Activated B cell treated with CpG ODN at 0.5 μM for 24 hours (primary cell): ENCODE measurements around the gene KHDC4. TPM values are rescaled to one million over a fixed set of nuclear protein-coding genes. Genes with fewer than 3 reads are reported as not detected.
A peak's percentile ranks its signal among the peaks of the same experiment; 100 is the strongest.

Experiments
- ATAC-seq: fragments of 200-7000 bp; cut with Tn5 transposase; one replicate; pipeline ENCODE4 v1.10.0; 2021; ENCODE audit warnings: low read depth, mild to moderate bottlenecking, moderate library complexity
- CTCF ChIA-PET: fragments of 350-600 bp; sonication (Branson Sonifier 250); formaldehyde crosslinking; loops from one replicate; lab custom pipeline; 2021; ENCODE audit warnings: antibody characterized with exemption; lab: Charles Lee
- POLR2A ChIA-PET: fragments of 350-600 bp; sonication (Branson Sonifier 250); formaldehyde crosslinking; loops from one replicate; lab custom pipeline; 2021; ENCODE audit warnings: antibody characterized with exemption; lab: Charles Lee
- DNase-seq: peaks from one replicate; pipeline ENCODE4 v3.0.0; 2022
- H3K27ac Mint-ChIP-seq: one replicate; pipeline ENCODE4 v1.8.0; 2020; ENCODE audit warnings: mixed read lengths
- H3K27me3 Mint-ChIP-seq: one replicate; pipeline ENCODE4 v1.8.0; 2021; ENCODE audit warnings: mixed read lengths
- H3K36me3 Mint-ChIP-seq: one replicate; pipeline ENCODE4 v1.8.0; 2021; ENCODE audit warnings: low read depth, mixed read lengths
- H3K4me1 Mint-ChIP-seq: one replicate; pipeline ENCODE4 v1.8.0; 2021; ENCODE audit warnings: mixed read lengths
- H3K4me3 Mint-ChIP-seq: one replicate; pipeline ENCODE4 v1.8.0; 2020; ENCODE audit warnings: mild to moderate bottlenecking, mixed read lengths
- H3K9me3 Mint-ChIP-seq: one replicate; pipeline ENCODE4 v1.8.0; 2020; ENCODE audit warnings: mixed read lengths
- CTCF ChIP-seq: fragments of 200-600 bp; IDR thresholded peaks from one replicate; pipeline ENCODE4 v1.8.0; 2022; ENCODE audit warnings: antibody characterized with exemption, mild to moderate bottlenecking
- intact Hi-C: fragments of 100-400 bp; cut with micrococcal nuclease; formaldehyde crosslinking; loops from one replicate; pipeline ENCODE4 v1.15.1; 2024
- total RNA-seq: library from RNA; stranded (reverse); gene quantifications from 2 replicates; pipeline ENCODE4 v1.2.3, GENCODE V29; 2022

KHDC4 gene
- total RNA-seq, 1 donor from 2014 or later, result 105 TPM

GRCh38 chr1:155946633-155947219 lies 12.5 kb upstream of the KHDC4 start:
- intact Hi-C loops, result loop anchor here (1.0 kb wide), 4 partner anchors 8 to 33 kb away; partner anchors contain the start of gene KHDC4
- CTCF ChIA-PET, result interaction anchor here (1.0 to 10.0 kb wide), 6 partner anchors 9 to 42 kb away, joined by 3 to 146 read pairs (median 8); partner anchors contain the start of genes ARHGEF2 and KHDC4
- no peak for TF ChIP-seq CTCF
- ATAC-seq (peak; percentile 7), DNase-seq (no peak)
- POLR2A ChIA-PET, result interaction anchor here (0.7 to 10.8 kb wide), 12 partner anchors 9 to 551 kb away, joined by 4 to 403 read pairs (median 12); partner anchors contain the start of genes ARHGEF2, KHDC4 and SYT11
- no peaks in the 10 kb centered on the region for H3K27me3 Mint-ChIP-seq
- H3K27ac Mint-ChIP-seq, result peak overlapping the region; percentile 92
- H3K4me3 Mint-ChIP-seq, result peak overlapping the region; percentile 46
- H3K36me3 Mint-ChIP-seq, result peaks cover 53% of the 10 kb centered on the region
- no peaks in the 10 kb centered on the region for H3K9me3 Mint-ChIP-seq
- H3K4me1 Mint-ChIP-seq, result peaks cover 60% of the 10 kb centered on the region

GRCh38 chr1:155944444-155944799 lies 10.2 kb upstream of the KHDC4 start:
- peak overlapping the region; percentile 59 for H3K4me3 Mint-ChIP-seq
- no peak for TF ChIP-seq CTCF
- H3K9me3 Mint-ChIP-seq, result no peaks in the 10 kb centered on the region
- H3K27me3 Mint-ChIP-seq, result no peaks in the 10 kb centered on the region
- CTCF ChIA-PET, result interaction anchor here (0.7 to 10.0 kb wide), 4 partner anchors 10 to 45 kb away, joined by 3 to 146 read pairs (median 12); partner anchors contain the start of genes ARHGEF2 and KHDC4
- POLR2A ChIA-PET, result interaction anchor here (0.6 to 10.8 kb wide), 10 partner anchors 10 to 1954 kb away, joined by 3 to 403 read pairs (median 12); partner anchors contain the start of genes ARHGEF2, KHDC4, RPS27 and SSR2
- intact Hi-C loops, result no loop called here
- peak overlapping the region; percentile 92 for H3K27ac Mint-ChIP-seq
- no peak for ATAC-seq
- peaks cover 34% of the 10 kb centered on the region for H3K36me3 Mint-ChIP-seq
- DNase-seq, result no peak
- H3K4me1 Mint-ChIP-seq, result peaks cover 82% of the 10 kb centered on the region

GRCh38 chr1:155942578-155943141 lies 8.4 kb upstream of the KHDC4 start:
- POLR2A ChIA-PET, result interaction anchor here (0.7 to 10.8 kb wide), 4 partner anchors 8 to 72 kb away, joined by 3 to 403 read pairs (median 28); partner anchors contain the start of genes ARHGEF2 and KHDC4
- intact Hi-C loops, result no loop called here
- DNase-seq (no peak), ATAC-seq (no peak)
- H3K4me3 Mint-ChIP-seq, result no peak overlapping the region
- H3K36me3 Mint-ChIP-seq, result peaks cover 20% of the 10 kb centered on the region
- CTCF ChIA-PET, result interaction anchor here (1.6 to 10.0 kb wide), 2 partner anchors 38 to 47 kb away, joined by 6 to 146 read pairs; partner anchors contain the start of gene ARHGEF2
- H3K27ac Mint-ChIP-seq, result peak overlapping the region; percentile 92
- no peak for TF ChIP-seq CTCF
- H3K9me3 Mint-ChIP-seq, result no peaks in the 10 kb centered on the region
- H3K27me3 Mint-ChIP-seq, result no peaks in the 10 kb centered on the region
- peaks cover 90% of the 10 kb centered on the region for H3K4me1 Mint-ChIP-seq

- POLR2A ChIA-PET, result interaction anchor here (1.2 to 10.8 kb wide), 3 partner anchors 8 to 38 kb away, joined by 4 to 403 read pairs (median 52); partner anchors contain the start of genes ARHGEF2 and KHDC4
- Mint-ChIP-seq H3K27ac (peak overlapping the region; percentile 92), H3K9me3 (no peaks in the 10 kb centered on the region), H3K36me3 (peaks cover 14% of the 10 kb centered on the region), H3K4me3 (no peak overlapping the region), H3K4me1 (peaks cover 87% of the 10 kb centered on the region), H3K27me3 (no peaks in the 10 kb centered on the region)
- ATAC-seq, result no peak
- CTCF ChIA-PET, result interaction anchor here (1.6 to 10.0 kb wide), 2 partner anchors 39 to 48 kb away, joined by 6 to 146 read pairs; partner anchors contain the start of gene ARHGEF2
- peak; percentile 14 for DNase-seq
- intact Hi-C loops, result no loop called here
- no peak for TF ChIP-seq CTCF
These were observed 7.8 kb upstream of the KHDC4 start for GRCh38 chr1:155941845-155942531.
